Left forelimb (tissue), 1 donor: ENCODE data around the gene PARD3.
"Not testable (repeated sequence)": the region's sequence is repeated elsewhere in the genome, so short reads cannot be mapped to it uniquely, and the experiment has no call there.

Experiments used
- DNase-seq: peaks from one replicate; pipeline ENCODE4 v3.0.0-alpha.2; 2018; ENCODE audit warnings: low spot score

PARD3 gene

DNA sequence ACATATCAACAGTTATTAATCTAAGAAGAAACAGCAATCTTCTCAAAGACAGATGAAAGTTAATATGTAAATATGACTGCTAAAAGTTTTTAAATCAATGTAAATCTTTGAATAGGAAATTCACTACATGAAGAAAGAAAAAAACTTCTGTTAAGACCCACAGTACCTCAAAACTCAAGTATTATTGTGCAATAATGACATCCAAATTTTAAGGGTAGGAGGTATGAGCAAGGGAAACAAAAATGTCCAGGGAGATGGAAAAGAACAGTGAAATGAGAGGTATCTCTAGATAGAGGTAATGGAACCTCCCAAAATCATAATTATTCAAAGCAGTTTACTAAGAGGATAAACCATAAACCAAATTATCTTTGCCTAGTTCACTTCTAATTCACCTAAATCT, 436.8 kb downstream of the PARD3 start:
- no peak for DNase-seq

DNA sequence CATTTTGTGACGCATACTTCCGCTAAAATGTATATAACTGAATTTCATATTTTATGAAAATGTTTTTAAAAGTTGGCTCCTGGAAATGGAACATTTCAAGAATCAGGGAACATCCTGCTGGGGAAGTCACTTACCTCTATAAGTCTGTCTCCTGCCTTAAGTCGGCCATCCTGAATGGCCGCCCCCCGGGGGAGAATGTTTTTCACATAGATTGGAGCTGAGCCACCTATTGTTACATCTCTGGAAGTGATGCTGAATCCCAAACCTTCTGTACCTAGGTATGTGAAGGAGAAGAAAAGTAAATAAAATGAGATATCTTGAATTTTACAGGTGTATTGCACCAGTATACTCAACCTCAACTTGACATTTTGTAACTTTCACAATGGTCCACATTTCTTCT, 437.3 kb downstream of the PARD3 start:
- no peak for DNase-seq

DNA sequence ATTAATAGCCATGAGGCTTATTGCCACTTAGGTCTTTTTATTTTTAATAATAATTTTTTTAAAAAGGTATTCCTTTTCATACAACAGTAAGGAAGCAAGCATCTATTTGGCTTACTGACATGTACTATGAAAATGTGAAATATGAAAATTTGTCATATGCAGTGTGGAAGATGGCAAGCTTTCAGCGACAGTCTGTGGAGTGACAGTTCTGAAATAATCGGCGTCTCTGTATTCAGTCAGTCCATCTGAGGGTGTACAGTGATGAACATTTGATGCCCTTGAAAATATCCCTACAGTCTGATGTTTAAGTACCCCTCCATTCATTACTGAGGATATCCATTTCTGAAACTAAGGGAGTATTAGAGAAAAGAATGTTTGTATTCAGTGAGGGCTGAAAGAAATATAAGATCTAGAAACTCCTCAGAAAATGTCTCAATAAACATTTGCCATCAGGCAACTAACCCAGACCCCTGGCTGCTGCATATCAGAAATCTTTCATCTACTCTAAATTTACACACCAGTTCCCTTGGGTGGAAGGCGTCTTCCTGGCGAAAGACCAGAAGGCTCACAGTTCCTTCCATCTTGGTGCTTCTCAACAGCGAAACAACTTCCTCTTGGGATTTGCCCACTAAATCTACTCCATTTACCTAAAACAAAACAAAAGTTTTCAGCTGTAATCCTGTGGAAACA, 440.6 kb downstream of the PARD3 start:
- DNase-seq: no peak

DNA sequence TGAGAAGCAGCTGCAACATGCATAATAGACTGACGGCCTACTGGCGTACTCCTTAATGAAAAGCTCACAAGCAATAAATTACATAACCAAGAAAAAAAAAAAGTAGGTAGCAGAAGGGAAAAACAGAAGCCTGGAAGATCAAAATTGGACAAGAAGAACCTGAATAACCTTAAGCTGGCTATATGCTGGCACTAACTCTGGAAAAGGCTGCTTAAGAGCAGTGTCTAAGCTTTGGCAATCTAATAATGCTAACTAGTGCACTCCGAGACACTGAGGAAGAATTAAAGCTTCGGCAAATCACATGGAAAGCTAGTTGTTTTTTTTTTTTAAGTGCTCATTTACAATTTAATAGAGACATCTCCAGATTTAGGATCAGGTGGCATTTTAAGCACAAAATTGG, 441.9 kb downstream of the PARD3 start:
- DNase-seq: no peak

DNA sequence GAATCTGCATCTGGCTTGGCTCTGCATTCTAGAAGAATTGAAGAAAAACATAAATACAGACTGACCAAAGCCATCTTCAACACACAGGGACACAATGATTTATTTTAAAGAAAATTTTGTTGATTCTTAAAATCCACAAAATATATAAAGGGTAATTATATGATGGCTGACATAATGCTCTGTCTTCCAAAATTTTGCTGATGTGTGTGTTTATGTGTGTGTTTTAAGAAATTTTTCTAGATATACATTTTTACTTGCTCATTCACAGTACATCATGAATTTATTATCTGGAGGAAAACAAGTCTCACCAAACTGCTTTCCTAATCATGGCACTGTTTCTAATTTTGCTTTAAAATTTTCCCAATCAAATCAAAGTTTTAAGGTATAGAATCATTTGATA, 442.6 kb downstream of the PARD3 start:
- no peak for DNase-seq

DNA sequence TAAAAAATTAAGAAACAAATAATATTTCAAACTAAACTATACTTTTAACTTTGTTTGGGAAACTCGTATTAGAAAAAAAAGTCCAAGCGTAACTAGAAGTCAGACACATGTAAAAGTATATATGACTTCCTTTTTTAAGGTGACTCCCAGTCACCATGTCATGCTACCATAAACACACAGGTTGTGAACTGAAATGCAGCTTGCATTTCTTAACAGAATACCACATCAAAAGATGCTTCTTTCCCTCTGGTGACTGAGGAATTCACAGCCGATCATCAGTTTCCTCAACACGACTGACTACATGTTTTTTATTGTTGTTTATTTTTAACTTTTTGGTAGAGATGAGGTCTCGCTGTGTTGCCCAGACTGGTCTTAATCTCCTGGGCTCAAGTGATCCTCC, 445.0 kb downstream of the PARD3 start:
- no peak for DNase-seq

DNA sequence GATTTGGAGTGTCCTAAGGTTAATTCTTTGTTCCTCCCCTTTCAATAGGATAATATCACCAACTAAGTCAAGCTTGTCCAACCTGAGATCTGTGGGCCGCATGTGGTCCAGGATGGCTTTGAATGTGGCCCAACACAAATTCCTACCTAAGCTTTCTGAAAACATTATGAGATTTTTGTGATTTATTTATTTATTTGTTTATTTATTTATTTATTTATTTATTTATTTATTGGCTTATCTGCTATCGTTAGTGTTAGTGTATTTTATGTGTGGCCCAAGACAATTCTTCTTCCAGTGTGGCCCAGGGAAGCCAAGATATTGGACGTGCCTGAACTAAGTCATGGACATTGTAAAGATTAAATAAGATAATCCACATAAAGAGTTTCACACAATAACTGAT, 446.0 kb downstream of the PARD3 start:
- no peak for DNase-seq

DNA sequence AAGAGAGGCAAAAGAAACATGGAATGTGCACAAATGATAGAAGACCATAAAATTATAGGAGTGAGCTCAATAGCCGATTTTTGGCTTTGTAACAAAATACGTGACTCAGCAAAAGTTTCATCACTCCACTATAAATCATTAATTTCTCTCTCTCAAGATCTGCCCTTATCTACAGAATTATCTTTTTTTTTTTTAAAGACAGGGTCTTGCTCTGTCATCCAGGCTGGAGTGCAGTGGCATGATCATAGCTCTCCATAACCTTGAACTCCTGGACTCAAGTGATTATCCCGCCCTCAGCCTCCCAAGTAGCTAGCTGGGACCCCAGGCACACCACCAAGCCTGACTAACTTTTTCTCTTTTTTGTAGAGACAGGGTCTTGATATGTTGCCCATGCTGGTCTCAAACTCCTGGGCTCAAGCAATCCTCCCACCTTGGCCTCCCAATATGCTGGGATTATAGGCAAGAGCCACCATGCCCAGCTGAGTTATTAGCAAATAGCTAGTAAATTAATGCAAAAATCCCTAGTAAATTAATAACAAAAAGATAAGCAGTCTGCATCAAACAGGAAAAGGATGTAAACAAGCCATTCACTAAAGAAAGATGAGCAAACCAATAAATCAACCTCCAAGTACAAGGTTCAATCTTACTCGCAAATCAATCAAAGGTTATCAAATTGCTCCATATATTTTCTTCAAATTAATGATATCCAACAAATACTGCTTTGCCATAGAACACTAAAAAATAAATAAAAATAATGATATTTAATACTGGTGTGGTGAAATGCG, 450.7 kb downstream of the PARD3 start:
- DNase-seq: no peak

DNA sequence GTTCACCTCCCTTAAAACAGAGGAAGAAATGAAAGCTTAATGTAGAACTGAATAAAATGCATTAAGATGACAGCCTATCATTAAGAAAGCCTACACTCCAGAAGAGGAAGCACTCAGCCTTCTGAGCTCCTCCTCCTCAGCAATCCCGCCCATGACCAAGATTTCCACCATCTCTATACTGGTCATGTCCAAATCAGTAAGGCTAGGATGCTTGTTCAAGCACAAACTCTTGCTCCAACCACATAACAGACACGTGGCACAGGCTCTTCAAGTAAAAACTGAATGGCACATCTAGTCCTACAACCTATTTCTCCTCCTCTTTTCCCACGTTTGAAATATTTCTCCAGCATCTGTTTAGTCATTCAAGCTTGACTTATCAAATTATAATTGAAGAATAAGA, 454.1 kb downstream of the PARD3 start:
- no peak for DNase-seq

DNA sequence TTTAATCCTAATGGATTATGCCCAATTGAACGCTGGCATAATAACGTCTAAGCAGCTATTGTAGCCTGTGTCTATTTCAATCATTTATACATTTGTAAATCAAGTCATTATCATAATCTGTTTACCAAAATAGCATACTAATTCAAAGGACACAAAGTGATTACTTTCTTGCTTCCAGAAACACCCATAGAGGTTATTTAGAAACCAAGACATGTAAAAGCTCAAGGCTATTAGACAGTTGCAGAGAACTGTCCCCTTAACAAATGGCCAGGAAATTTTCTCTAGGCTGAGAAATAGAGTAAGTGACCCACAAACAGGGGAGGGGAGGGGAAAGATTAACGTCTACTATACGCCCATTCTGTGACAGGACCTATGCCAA, 455.7 kb downstream of the PARD3 start:
- DNase-seq: no peak

DNA sequence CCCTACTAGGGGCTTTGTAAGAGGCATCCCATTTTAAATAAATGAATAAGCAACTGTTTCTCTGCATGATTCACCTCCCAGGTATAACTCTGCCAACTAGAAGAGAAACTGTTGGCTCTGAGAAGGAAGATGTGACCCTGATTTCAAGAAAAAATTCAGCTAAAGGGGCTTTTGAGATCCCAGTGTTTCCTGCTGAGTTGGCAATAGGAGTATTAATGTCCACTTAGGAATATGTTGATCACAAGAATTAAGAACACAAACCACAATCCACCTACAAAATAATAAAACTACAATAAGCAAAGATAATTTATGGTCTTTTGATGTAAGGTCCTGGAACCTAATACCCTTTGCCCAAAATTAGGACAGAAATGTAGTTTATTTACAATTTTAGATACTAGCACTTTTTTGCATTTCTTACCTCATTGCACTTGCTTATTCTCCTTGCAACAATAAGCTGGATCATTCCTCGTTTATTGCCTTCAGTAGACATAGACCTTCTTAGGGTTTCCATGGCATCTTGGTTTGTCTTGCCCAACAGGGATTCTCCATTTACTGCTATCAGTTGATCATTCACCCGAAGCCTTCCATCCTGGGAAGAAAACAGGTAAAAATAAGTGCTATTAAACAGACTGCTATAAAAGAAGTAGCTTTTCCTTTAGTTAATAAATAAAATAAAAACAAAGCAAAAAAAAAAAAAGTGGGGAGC, 456.2 kb downstream of the PARD3 start:
- DNase-seq: no peak

DNA sequence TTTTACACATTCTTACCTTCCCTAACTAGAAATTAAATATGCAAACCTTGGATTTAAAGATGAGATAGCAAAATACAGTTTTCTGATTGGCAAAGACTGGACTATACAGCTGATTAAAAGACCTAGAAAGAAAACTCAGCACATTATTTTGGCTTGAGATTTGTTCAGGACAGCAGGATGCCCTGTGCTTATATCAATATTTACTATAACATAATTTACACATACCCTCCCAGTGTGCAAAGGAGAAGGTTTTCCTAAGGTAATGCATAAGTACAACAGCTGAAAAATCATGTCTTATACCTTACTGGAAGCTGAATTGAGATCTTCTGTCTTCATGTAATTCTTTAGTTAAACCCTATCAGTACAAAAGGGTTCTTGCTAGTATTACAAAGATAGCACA, 458.6 kb downstream of the PARD3 start:
- DNase-seq: no peak

DNA sequence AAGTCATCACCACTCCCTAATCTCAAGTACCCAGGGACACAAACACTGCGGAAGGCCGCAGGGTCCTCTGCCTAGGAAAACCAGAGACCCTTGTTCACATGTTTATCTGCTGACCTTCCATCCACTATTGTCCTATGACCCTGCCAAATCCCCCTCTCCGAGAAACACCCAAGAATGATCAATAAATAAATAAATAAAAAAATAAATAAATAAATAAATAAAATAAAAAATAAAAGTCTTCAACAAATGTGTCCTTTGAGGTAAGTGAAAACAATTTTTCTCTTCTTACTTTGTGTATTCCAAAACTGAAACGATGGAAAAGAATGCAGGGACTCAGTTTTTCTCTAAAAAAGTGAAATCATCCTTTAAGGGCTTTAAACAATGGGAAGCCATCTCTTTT, 461.6 kb downstream of the PARD3 start:
- DNase-seq: not testable (repeated sequence)

DNA sequence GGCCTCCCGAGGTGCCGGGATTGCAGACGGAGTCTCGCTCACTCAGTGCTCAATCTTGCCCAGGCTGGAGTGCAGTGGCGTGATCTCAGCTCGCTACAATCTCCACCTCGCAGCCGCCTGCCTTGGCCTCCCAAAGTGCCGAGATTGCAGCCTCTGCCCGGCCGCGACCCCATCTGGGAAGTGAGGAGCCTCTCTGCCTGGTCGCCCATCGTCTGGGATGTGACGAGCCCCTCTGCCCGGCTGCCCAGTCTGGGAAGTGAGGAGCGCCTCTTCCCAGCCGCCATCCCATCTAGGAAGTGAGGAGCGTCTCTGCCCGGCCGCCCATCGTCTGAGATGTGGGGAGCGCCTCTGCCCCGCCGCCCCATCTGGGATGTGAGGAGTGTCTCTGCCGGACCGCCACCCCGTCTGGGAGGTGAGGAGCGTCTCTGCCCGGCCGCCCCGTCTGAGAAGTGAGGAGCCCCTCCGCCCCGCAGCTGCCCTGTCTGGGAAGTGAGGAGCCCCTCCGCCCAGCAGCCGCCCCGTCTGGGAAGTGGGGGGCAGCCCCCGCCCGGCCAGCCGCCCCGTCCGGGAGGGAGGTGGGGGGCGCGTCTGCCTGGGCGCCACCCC, 462.4 kb downstream of the PARD3 start:
- DNase-seq: not testable (repeated sequence)

DNA sequence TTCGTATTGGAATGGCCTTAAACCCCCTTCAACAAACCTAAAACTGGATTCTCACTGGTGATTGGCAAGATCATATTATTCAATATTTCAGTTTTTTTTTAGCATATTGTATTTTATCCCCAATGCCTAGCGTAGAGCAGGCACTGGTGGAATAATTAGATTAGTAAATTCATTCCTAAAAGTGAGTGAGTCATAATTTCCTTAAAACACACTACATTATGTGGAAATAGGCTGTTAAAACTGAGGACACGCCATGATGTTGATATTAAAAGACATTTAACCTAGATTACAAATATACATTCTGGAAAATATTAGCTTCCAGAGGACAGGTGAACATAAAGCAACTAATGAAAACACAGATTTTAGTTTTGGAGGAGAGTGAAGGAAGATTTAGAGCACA, 463.9 kb downstream of the PARD3 start:
- DNase-seq: no peak

DNA sequence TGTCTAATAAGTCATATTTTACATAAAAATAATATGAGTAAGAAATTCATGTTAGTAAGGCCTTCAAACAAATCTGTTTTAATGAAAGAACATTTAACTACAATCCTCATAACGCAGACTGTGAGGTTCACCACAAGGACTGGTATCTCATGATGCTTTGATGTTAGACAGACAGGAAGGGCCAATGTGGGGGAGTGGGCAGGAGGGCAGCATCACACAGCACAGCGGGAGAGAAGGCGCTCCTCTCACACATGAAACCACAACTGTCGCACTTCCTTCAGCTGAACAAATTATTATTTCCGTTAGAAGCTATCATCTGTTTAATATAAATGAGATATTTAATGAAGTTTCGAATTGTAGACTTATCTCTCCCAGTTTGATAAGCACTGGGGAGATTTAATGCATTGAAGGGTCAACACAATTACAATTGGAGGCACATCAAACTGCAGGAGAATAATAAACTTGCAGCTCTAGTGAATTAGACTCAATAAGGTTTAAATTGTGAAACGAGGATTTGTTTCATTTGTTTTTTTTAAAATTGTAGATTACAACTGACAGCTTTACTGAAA, 466.1 kb downstream of the PARD3 start:
- no peak for DNase-seq

DNA sequence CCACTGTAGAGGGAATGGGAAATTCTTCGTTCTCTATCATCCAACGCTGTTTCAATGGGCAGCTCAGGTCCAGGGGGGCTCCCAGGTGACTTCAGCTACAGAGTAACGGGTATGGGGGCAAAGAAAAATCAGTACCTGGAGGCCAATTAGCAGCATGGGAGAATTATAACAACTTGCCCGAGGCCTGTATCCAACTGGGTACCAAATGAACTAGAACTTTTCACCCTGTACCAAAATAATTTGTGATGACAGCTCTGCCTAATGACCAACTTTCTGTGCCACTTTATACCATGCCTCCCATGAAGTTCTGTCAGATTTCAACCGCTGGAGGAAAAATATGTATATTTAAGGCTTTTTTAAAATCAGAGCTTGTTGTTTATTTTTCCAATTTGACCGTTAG, 467.1 kb downstream of the PARD3 start:
- DNase-seq: no peak

DNA sequence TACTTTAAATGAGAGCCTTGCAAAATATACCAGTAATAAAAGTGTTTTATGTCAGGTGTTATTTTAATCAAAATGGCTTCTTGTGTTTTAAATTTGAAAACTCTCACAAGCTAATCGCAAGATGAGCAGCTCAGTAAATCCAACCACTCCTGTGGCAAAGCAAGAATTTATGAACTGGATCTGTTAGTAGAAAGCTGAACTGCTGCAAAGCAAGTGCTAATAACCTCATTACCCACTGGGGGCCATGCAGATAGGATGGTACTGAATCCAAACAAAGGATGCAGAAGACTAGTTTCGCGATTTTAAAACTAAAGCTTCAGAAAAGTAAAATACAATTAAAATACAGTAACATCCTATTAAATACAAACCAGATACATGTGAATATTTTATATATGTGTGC, 468.0 kb downstream of the PARD3 start:
- no peak for DNase-seq

DNA sequence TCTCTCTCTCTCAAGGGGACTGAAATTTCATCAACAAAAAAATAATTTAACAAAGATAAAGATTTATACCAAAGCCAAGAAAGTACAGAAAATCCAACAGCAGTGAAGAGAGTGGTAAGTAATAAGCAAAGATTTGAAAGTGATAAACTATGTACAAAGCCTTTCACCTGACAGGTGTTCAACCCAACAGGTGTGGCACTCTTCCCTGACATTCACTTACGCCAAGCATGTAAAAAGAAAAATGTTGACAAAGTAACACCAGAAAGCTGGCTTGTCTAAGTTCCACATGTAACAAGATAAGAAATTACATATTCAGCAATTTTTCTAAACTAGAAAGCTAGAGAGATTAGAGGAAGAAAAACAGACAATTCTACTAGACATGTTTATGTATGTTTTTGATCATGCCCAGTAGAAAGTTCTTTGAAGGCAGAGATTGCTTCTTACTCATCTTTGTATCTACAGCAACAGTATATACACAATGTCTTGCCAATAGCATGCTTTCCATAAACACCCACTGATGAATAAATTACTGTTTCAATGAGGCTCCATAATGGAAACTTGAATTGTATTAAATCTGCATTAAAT, 468.5 kb downstream of the PARD3 start:
- DNase-seq: no peak

DNA sequence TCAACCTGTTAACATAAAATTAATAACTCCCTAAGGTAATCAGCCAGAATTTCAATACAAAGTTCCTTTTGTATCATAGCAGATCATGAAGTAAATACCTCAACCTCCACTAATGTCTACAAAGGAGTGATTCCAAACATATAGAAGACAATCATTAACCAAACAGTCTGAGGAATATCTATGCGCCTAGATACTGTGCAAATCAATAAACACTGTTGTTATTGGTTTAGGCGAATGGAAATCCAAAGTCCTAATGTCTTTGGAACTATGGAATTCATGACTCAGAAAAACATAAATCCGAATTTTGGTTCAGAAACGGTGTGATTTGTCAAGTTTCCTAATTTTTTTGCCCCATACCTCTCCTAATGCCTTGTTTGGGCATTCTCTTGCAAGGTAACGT, 469.7 kb downstream of the PARD3 start:
- no peak for DNase-seq

DNA sequence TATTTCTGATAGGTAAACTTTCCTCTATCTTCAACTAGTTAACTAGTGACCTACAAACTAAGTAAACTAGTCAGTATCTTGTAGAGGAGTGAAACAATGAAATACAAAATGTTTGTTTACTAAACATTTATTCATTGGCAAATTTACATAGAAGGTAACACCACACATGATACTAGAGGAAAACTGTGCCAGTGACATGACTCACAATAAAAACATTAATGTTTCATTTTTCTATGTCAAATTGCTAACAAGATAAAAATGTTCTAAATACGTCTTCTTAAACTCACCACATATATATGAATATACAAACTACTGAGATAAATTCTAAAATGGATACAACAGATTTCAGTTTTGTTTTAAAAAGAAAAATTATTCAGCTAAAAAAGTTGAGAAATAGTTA, 471.3 kb downstream of the PARD3 start:
- no peak for DNase-seq

DNA sequence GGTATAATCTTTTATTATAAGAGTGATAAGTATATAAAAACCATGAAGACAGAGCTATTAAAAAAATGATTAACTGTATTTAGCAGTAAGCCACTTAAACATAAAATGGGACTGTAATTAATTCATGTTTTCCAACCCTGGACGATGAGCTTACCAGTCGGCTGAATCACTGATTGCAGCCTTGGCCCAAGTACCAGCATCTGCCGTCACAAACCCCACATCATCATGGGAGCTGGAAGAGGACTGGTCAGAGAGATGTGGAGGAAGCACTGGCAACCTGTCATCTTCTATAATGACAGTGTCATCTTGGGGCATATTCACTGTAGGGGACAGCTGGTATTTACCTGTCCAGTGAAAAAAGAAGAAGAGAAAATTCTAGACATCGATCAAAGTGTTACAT, 473.6 kb downstream of the PARD3 start:
- DNase-seq: no peak
